OCI-LY1 (cell line): Measurements from ENCODE around the gene HLA-DMB.

Experiments used
- CTCF ChIP-seq: fragments of 200-600 bp; sonication (generic), shearing (Covaris generic); IDR thresholded peaks from 2 replicates; pipeline ENCODE4 v1.5.1; 2017; ENCODE audit warnings: mild to moderate bottlenecking, antibody characterized with exemption, low read length, moderate library complexity, mixed read lengths
- EZH2 ChIP-seq: fragments of 200-600 bp; sonication (generic), shearing (Covaris generic); IDR thresholded peaks from 2 replicates; pipeline ENCODE4 v1.8.0; 2017; ENCODE audit warnings: borderline replicate concordance, mixed run types, mild to moderate bottlenecking, antibody characterized with exemption, low read length, moderate library complexity, mixed read lengths

- TF ChIP-seq CTCF (no peak), EZH2 (no peak)
Observed at GRCh38 chr6:32974541-32975308, 33.9 kb upstream of the HLA-DMB start.
